ENCODE measurements around the gene CLCN6. TPM values are rescaled to one million over a fixed set of nuclear protein-coding genes. Genes with fewer than 3 reads are reported as not detected.
A peak's percentile ranks its signal among the peaks of the same experiment; 100 is the strongest.
"Not testable (repeated sequence)": the region's sequence is repeated elsewhere in the genome, so short reads cannot be mapped to it uniquely, and the experiment has no call there.

CLCN6 gene
- total RNA-seq, 1 experiment from 2014 or later, result 17.4 TPM

GRCh38 chr1:11802973-11803885 lies 2.8 kb upstream of the CLCN6 start:
- intact Hi-C loops (cut with micrococcal nuclease; ENCODE audit: unreplicated experiment), result no loop called here
- Mint-ChIP-seq H3K36me3 (ENCODE audit: insufficient read depth, unreplicated experiment) (peaks cover 51% of the 10 kb centered on the region), H3K27ac (ENCODE audit: unreplicated experiment) (peak overlapping the region; percentile 22), H3K4me3 (ENCODE audit: low read depth, unreplicated experiment) (peak overlapping the region; percentile 95), H3K9me3 (ENCODE audit: low read depth, unreplicated experiment) (no peaks in the 10 kb centered on the region), H3K4me1 (ENCODE audit: low read depth, unreplicated experiment) (peaks cover 36% of the 10 kb centered on the region), H3K27me3 (ENCODE audit: unreplicated experiment) (no peaks in the 10 kb centered on the region)
- no peak for TF ChIP-seq CTCF (IDR thresholded peaks at IDR 0.05; ENCODE audit: unreplicated experiment)
- CTCF ChIA-PET, result interaction anchor here (0.5 kb wide), 1 partner anchor 160 kb away, joined by 3 read pairs; no protein-coding TSS in a partner anchor
- DNase-seq, result peak; percentile 61
- BruUV-seq (replicated peaks), result no TSS peak

DNA sequence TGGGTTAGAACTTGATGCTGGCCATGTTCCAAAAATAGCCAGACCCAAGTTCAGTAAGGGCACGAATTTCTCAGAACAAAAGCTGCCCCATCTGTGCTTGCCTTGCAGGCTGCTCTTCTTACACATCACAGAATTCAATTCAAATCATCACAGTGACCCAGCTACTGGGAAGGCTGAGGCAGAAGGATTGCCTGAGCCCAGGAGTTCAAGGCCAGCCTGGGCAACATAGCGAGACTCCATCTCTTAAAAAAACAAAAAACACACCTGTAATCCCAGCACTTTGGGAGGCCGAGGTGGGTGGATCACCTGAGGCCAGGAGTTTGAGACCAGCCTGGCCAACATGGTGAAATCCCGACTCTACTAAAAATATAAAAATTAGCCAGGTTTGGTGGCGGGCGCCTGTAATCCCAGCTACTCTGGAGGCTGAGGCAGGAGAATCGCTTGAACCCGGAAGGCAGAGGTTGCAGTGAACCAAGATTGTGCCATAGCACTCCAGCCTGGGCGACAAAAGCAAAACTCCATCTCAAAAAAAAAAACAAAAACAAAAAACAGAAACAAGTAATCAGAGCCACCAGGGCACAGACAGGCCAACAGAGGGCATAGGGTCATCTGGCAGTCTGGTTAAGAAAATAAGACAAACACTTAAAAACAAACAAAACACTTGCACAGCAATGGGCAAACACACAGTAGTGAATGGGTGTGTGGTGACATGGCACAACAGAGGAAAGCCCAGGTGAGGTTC lies 1.9 kb upstream of the CLCN6 start:
- CTCF ChIA-PET, result interaction anchor here (0.5 kb wide), 1 partner anchor 161 kb away, joined by 3 read pairs; no protein-coding TSS in a partner anchor
- H3K27me3 Mint-ChIP-seq (ENCODE audit: unreplicated experiment); H3K9me3 Mint-ChIP-seq (ENCODE audit: low read depth, unreplicated experiment); intact Hi-C loops (cut with micrococcal nuclease; ENCODE audit: unreplicated experiment); DNase-seq; BruUV-seq (replicated peaks): not testable (repeated sequence)
- H3K27ac Mint-ChIP-seq (ENCODE audit: unreplicated experiment), result peak overlapping the region; percentile 98
- peak overlapping the region; percentile 95 for H3K4me3 Mint-ChIP-seq (ENCODE audit: low read depth, unreplicated experiment)
- peaks cover 57% of the 10 kb centered on the region for H3K36me3 Mint-ChIP-seq (ENCODE audit: insufficient read depth, unreplicated experiment)
- peaks cover 36% of the 10 kb centered on the region for H3K4me1 Mint-ChIP-seq (ENCODE audit: low read depth, unreplicated experiment)

DNA sequence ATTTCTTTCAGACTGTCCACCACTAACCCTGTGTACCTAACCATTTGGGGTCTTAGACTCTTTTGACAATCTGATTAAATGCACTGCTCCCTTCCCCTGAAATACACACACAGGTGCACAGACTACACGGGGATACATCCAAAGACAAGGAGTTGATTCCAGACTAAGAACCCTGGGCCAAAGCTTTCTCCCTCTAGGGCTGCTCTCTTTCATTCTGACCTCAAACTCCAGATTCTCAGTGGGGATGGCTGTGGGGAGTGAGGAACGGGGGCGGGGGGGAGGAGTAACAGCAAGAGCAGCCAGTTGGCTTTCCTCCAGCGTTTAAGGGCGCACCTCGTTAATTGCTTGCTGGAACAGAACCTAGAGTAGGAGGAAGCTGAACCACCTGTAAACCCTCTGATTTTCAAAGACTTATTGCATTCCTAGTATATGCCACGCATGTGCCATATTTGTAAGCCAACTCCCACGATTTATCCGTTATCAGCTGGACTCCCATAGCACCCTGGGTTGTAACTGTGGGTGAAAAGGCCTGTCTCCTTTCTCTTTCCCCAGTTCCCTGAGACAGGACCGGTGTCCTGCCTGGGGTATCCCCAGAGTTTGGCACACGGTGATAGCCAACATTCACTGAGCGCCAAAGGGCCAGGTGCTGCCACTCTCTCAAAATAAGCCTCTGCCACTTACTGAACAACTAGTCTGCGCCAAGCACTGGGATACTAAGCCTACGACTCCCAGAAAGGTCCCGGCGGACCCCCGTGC lies 1.1 kb upstream of the CLCN6 start:
- Mint-ChIP-seq H3K27ac (ENCODE audit: unreplicated experiment) (peak overlapping the region; percentile 98), H3K4me3 (ENCODE audit: low read depth, unreplicated experiment) (peak overlapping the region; percentile 95), H3K27me3 (ENCODE audit: unreplicated experiment) (no peaks in the 10 kb centered on the region), H3K36me3 (ENCODE audit: insufficient read depth, unreplicated experiment) (peaks cover 63% of the 10 kb centered on the region), H3K4me1 (ENCODE audit: low read depth, unreplicated experiment) (peaks cover 36% of the 10 kb centered on the region), H3K9me3 (ENCODE audit: low read depth, unreplicated experiment) (no peaks in the 10 kb centered on the region)
- CTCF ChIA-PET, result no interaction called here
- TSS peak; percentile 52 for BruUV-seq (replicated peaks)
- no peak for TF ChIP-seq CTCF (IDR thresholded peaks at IDR 0.05; ENCODE audit: unreplicated experiment)
- no peak for DNase-seq
- intact Hi-C loops (cut with micrococcal nuclease; ENCODE audit: unreplicated experiment), result no loop called here

DNA sequence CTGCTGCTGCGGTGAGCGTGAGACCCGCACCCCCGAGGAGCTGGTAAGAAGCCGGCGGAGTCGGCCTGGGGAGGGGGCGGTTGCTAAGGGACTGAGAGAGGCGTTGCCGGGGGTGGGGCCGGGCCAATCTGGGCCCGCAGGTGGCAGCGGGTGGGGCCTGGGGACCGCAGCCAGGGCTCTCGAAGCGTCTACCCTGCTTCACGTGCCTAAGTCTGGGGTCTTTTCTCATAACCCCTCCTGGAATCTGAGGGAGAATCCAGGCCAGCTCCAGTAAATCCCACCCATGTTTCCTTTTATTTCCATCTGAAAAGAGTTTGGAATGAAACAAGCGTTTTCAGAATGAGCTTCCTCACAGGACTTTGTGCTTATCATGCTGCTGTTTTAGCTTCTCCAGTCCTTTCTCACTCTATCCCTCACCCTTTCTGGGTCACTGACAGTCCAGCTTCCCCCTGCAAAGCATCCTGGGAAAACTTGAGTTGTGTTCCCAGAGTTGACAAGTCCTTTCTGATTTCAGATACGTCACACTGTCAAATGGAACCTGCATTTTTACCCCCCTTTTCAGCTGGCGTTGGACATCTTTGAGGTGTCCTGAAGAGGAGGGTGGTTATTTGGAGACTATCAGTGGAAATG lies 431 bp downstream of the CLCN6 start:
- BruUV-seq (replicated peaks), result no TSS peak
- Mint-ChIP-seq H3K27ac (ENCODE audit: unreplicated experiment) (peak overlapping the region; percentile 98), H3K9me3 (ENCODE audit: low read depth, unreplicated experiment) (no peaks in the 10 kb centered on the region), H3K4me1 (ENCODE audit: low read depth, unreplicated experiment) (peaks cover 22% of the 10 kb centered on the region), H3K4me3 (ENCODE audit: low read depth, unreplicated experiment) (peak overlapping the region; percentile 95), H3K27me3 (ENCODE audit: unreplicated experiment) (no peaks in the 10 kb centered on the region), H3K36me3 (ENCODE audit: insufficient read depth, unreplicated experiment) (peaks cover 56% of the 10 kb centered on the region)
- TF ChIP-seq CTCF (IDR thresholded peaks at IDR 0.05; ENCODE audit: unreplicated experiment), result no peak
- intact Hi-C loops (cut with micrococcal nuclease; ENCODE audit: unreplicated experiment), result no loop called here
- DNase-seq, result no peak
- CTCF ChIA-PET, result interaction anchor here (0.6 to 1.3 kb wide), 4 partner anchors 19 to 353 kb away, joined by 3 to 4 read pairs (median 4); no protein-coding TSS in a partner anchor

Measured in Calu3 (cell line).